Dedifferentiated amniotic fluid mesenchymal stem cell (primary cell): Measurements from ENCODE around the gene AKAP6.

ENCODE experiments used
- DNase-seq: peaks from one replicate; pipeline ENCODE4 v3.0.0-alpha.2; 2016; ENCODE audit errors: extremely low spot score

AKAP6 gene

GRCh38 chr14:32530800-32531199, 201.7 kb downstream of the AKAP6 start:
- DNase-seq: no peak

- DNase-seq: no peak
Observed at GRCh38 chr14:32531942-32532515, 202.9 kb downstream of the AKAP6 start.

GRCh38 chr14:32534145-32534544, 205.0 kb downstream of the AKAP6 start:
- no peak for DNase-seq

GRCh38 chr14:32536175-32536574, 207.1 kb downstream of the AKAP6 start:
- DNase-seq: no peak

- DNase-seq: no peak
Observed at GRCh38 chr14:32537166-32537565, 208.1 kb downstream of the AKAP6 start.

- no peak for DNase-seq
Observed at GRCh38 chr14:32542507-32542906, 213.4 kb downstream of the AKAP6 start.

GRCh38 chr14:32545095-32545494, 216.0 kb downstream of the AKAP6 start:
- DNase-seq: no peak

- DNase-seq: no peak
Observed at GRCh38 chr14:32545506-32546210, 216.6 kb downstream of the AKAP6 start.

- no peak for DNase-seq
Observed at GRCh38 chr14:32546246-32546645, 217.1 kb downstream of the AKAP6 start.

GRCh38 chr14:32552766-32553165, 223.7 kb downstream of the AKAP6 start:
- DNase-seq: no peak

GRCh38 chr14:32559048-32559447, 229.9 kb downstream of the AKAP6 start:
- no peak for DNase-seq

- peak; percentile 25 for DNase-seq
Observed at GRCh38 chr14:32559590-32559989, 230.5 kb downstream of the AKAP6 start.

- peak; percentile 93 for DNase-seq
Observed at GRCh38 chr14:32560209-32560857, 231.2 kb downstream of the AKAP6 start.

- DNase-seq: peak; percentile 92
Observed at GRCh38 chr14:32561520-32561919, 232.4 kb downstream of the AKAP6 start.

- peak; percentile 52 for DNase-seq
Observed at GRCh38 chr14:32564596-32564995, 235.5 kb downstream of the AKAP6 start.

- DNase-seq: no peak
Observed at GRCh38 chr14:32565256-32565655, 236.2 kb downstream of the AKAP6 start.

- DNase-seq: no peak
Observed at GRCh38 chr14:32567543-32568384, 238.7 kb downstream of the AKAP6 start.

- no peak for DNase-seq
Observed at GRCh38 chr14:32571551-32571950, 242.5 kb downstream of the AKAP6 start.

- DNase-seq: no peak
Observed at GRCh38 chr14:32571995-32572866, 243.1 kb downstream of the AKAP6 start.

- DNase-seq: no peak
Observed at GRCh38 chr14:32572867-32573150, 243.7 kb downstream of the AKAP6 start.

- no peak for DNase-seq
Observed at GRCh38 chr14:32574269-32574668, 245.2 kb downstream of the AKAP6 start.
